ENCODE measurements around the gene RAB2B. TPM values are rescaled to one million over a fixed set of nuclear protein-coding genes. Genes with fewer than 3 reads are reported as not detected.
A peak's percentile ranks its signal among the peaks of the same experiment; 100 is the strongest.

RAB2B gene
- total RNA-seq (2014; rRNA removed) (11.7 and 26.8 TPM in 2 replicates), Bru-seq, nascent RNA (percentile 81 among the genes with signal in this experiment), BruChase-seq, experiment 1, labeled RNA remaining after a 6-hour chase (percentile 90 among the genes with signal in this experiment), BruChase-seq, experiment 2, labeled RNA remaining after a 2-hour chase (percentile 90 among the genes with signal in this experiment)
- long read RNA-seq, partial matches to known transcripts = 0 of 15 reads
- long read RNA-seq, other reads (novel, unspliced or antisense) = 14 of 15 reads

DNA sequence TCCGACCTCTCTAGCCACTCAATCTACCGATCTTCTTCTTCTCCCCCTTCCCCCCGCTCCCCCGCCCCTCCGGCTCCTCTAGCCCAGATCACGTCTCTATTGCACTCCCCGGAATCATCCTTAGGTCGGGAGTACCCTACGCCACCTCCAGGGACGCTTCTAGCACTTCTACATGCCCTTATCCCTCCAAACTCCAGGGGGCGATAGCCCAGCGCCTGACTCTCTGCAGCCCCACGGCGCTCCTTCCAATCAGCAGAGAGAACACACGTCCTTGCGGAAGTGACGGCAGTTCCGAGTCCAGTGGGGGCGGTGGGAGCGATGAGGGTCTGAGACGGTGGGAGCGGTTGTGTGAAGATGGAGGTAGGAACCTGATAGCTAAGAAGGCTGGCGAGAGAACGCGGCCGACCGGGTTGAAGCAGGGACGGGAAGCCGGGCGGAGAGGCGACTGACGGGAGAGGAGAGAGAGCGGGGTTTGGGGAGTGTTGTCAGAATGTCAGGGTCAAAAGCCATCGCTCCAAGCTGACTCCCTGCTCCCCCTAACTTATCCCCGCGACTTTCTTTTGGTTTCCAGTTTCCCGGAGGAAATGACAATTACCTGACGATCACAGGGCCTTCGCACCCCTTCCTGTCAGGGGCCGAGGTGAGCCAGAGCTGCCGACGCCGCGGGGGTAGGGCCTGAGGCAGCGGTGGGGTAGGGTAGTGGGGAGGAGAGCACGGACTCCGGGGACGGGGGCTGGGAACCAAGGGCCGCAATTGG lies at the start of gene RAB2B, which contains the start of gene TOX4:
TSS of gene RAB2B (minus strand) at position 35 of the 757 bp plus-strand sequence. CDS start 87 bp downstream, outside the sequence.
TSS of gene TOX4 (plus strand) at position 271 of the 757 bp plus-strand sequence. CDS start at position 355, 84 bp downstream.
- H3K4me3 ChIP-seq (ENCODE audit: low read length) = peak within 1 kb of the TSS; percentile 100

DNA sequence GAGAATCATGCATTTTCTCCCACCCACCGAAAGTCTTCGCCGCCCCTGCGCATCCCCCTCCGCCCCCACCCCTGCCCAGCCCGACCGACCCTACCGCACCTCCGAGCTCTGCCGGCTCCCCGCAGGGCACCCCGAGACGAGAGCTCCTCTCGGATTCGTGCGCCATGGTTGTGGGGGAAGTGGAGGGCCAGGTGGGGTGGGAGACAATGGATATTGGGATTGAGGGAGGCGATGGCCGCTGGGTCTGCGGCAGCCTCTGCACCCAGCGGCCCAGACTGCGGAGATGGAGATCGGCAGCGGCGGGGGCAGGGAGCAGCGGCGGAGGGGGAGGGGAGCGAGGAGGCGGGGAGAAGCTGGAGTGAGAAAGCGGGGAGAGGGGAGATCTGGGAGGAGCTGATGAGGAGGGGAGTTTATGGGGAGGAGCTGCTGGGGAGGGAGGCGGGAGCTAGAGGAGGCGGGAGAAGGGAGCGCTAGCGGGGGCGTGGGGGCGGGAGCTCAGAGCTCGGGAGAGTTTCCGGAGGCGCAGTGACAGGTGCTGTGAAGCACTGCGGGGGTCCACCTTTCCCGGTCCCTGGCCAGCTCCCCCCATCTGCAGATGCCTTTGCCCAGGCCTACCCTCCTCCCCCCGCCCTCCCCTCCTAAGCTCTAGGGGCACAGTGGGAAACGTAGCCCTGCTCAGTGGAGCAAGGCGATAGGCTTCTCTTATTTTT lies 49.4 kb upstream of the RAB2B start, which contains the start of gene SALL2:
TSS of gene SALL2 (minus strand) at position 385 of the 710 bp plus-strand sequence. CDS start at position 166, 219 bp downstream.
- H3F3A ChIP-seq (ENCODE audit: low read length, unreplicated experiment) = no peaks in the 10 kb centered on the region
- H3K79me2 ChIP-seq (ENCODE audit: low read length) = no peaks in the 10 kb centered on the region
- peaks cover 20% of the 10 kb centered on the region for H3K4me1 ChIP-seq (ENCODE audit: insufficient read depth, low read length)
- ChIA-PET POLR2A (ENCODE audit: unreplicated experiment) (interaction anchor here (0.6 to 1.2 kb wide), 4 partner anchors 13 to 1070 kb away, joined by 3 to 5 read pairs (median 4); partner anchors contain the start of gene METTL3), CTCF (interaction anchor here (0.5 to 0.9 kb wide), 3 partner anchors 8 to 28 kb away, joined by 3 to 9 read pairs (median 4); partner anchors contain the start of gene METTL3)
- intact Hi-C loops (cut with micrococcal nuclease) = loop anchor here (1.0 kb wide), 1 partner anchor 31 kb away; no protein-coding TSS in a partner anchor
- peak within 1 kb of the TSS; percentile 85 for H3K4me3 ChIP-seq (ENCODE audit: low read length)
- no TSS peak for BruUV-seq (replicated peaks)
- H3K27me3 ChIP-seq (ENCODE audit: low read length) = no peaks in the 10 kb centered on the region
- no peak within 1 kb of the TSS for H3K27ac ChIP-seq (ENCODE audit: low read length)
- ATAC-seq (peak; percentile 87), DNase-seq (peak; percentile 57)
- no peaks in the 10 kb centered on the region for H3K9me2 ChIP-seq (replicated peaks; ENCODE audit: low read length)
- H2AFZ ChIP-seq (ENCODE audit: low read length) = peak within 1 kb of the TSS; percentile 95
- TF ChIP-seq EZH2phosphoT487 (IDR thresholded peaks at IDR 0.05; ENCODE audit: borderline replicate concordance, low read length) = no peak
- TF ChIP-seq, protein P1, sequence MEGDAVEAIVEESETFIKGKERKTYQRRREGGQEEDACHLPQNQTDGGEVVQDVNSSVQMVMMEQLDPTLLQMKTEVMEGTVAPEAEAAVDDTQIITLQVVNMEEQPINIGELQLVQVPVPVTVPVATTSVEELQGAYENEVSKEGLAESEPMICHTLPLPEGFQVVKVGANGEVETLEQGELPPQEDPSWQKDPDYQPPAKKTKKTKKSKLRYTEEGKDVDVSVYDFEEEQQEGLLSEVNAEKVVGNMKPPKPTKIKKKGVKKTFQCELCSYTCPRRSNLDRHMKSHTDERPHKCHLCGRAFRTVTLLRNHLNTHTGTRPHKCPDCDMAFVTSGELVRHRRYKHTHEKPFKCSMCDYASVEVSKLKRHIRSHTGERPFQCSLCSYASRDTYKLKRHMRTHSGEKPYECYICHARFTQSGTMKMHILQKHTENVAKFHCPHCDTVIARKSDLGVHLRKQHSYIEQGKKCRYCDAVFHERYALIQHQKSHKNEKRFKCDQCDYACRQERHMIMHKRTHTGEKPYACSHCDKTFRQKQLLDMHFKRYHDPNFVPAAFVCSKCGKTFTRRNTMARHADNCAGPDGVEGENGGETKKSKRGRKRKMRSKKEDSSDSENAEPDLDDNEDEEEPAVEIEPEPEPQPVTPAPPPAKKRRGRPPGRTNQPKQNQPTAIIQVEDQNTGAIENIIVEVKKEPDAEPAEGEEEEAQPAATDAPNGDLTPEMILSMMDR (conservative IDR thresholded peaks at IDR 0.05; ENCODE audit: low read depth, low read length) = no peak
- no peak for TF ChIP-seq EZH2 (IDR thresholded peaks at IDR 0.05; ENCODE audit: low read length, unreplicated experiment)
- no peaks in the 10 kb centered on the region for H3K9me3 ChIP-seq (ENCODE audit: low read length)
- peak within 1 kb of the TSS; percentile 90 for H3K4me2 ChIP-seq (ENCODE audit: low read length)
- H4K20me1 ChIP-seq (ENCODE audit: low read length) = no peaks in the 10 kb centered on the region
- H3K9ac ChIP-seq (ENCODE audit: low read length) = peak within 1 kb of the TSS; percentile 51; the same call in 1 of the 2 replicates
- no peaks in the 10 kb centered on the region for H3K36me3 ChIP-seq (ENCODE audit: low read depth, low read length)

More for the DNA sequence above, at the start of gene RAB2B, which contains the start of gene TOX4:
- ChIA-PET CTCF (interaction anchor here (0.6 to 1.0 kb wide), 3 partner anchors 21 to 40 kb away, joined by 4 to 8 read pairs (median 4); partner anchors contain the start of gene CHD8), POLR2A (ENCODE audit: unreplicated experiment) (interaction anchor here (0.6 kb wide), 2 partner anchors 58 to 216 kb away, joined by 4 to 6 read pairs; no protein-coding TSS in a partner anchor)
- Histone ChIP-seq H3K27me3 (ENCODE audit: low read length) (no peaks in the 10 kb centered on the region), H3K9me3 (ENCODE audit: low read length) (no peaks in the 10 kb centered on the region), H2AFZ (ENCODE audit: low read length) (peak within 1 kb of the TSS; percentile 85), H3K27ac (ENCODE audit: low read length) (peak within 1 kb of the TSS; percentile 61), H3F3A (ENCODE audit: low read length, unreplicated experiment) (no peaks in the 10 kb centered on the region), H3K79me2 (ENCODE audit: low read length) (peaks cover 51% of the 10 kb centered on the region), H3K4me1 (ENCODE audit: insufficient read depth, low read length) (peaks cover 13% of the 10 kb centered on the region), H3K36me3 (ENCODE audit: low read depth, low read length) (peaks cover 5% of the 10 kb centered on the region; the same call in 1 of the 2 replicates), H4K20me1 (ENCODE audit: low read length) (no peaks in the 10 kb centered on the region), H3K4me2 (ENCODE audit: low read length) (peak within 1 kb of the TSS; percentile 90), H3K9me2 (replicated peaks; ENCODE audit: low read length) (no peaks in the 10 kb centered on the region), H3K9ac (ENCODE audit: low read length) (peak within 1 kb of the TSS; percentile 75)
- DNase-seq (peak; percentile 98), ATAC-seq (peak; percentile 93)
- no TSS peak for BruUV-seq (replicated peaks)
- TF ChIP-seq, protein P1 (conservative IDR thresholded peaks at IDR 0.05; ENCODE audit: low read depth, low read length) = peak; percentile 94
- TF ChIP-seq EZH2 (IDR thresholded peaks at IDR 0.05; ENCODE audit: low read length, unreplicated experiment) = no peak
- intact Hi-C loops (cut with micrococcal nuclease) = loop anchor here (1.0 to 2.0 kb wide), 5 partner anchors 21 to 92 kb away; partner anchors contain the start of genes CHD8, METTL3 and SUPT16H

All from PC-3 (cell line).